Kidney epithelial cell (primary cell): ENCODE results near the gene SETD1B. TPM values are rescaled to one million over a fixed set of nuclear protein-coding genes. Genes with fewer than 3 reads are reported as not detected.
"Not testable (repeated sequence)": the region's sequence is repeated elsewhere in the genome, so short reads cannot be mapped to it uniquely, and the experiment has no call there.

Experiments
- DNase-seq: peaks from one replicate; pipeline ENCODE4 v3.0.0-alpha.2; 2010; ENCODE audit warnings: low read depth
- H3K27me3 ChIP-seq: 2 replicates; pipeline ENCODE4 v1.6.0; 2011; ENCODE audit warnings: low read length; ENCODE audit not compliant: control insufficient read depth, insufficient read depth
- H3K36me3 ChIP-seq: 2 replicates; pipeline ENCODE4 v1.5.1; 2011; ENCODE audit warnings: low read length; ENCODE audit not compliant: control insufficient read depth, insufficient read depth
- H3K4me3 ChIP-seq: 2 replicates; pipeline ENCODE4 v1.5.1; 2011; ENCODE audit warnings: low read depth, mild to moderate bottlenecking, control low read depth, low read length
- CTCF ChIP-seq: IDR thresholded peaks from 2 replicates; pipeline ENCODE4 v1.5.1; 2011; ENCODE audit warnings: mild to moderate bottlenecking, moderate library complexity, low read length, control low read depth, inconsistent platforms; ENCODE audit not compliant: insufficient read depth, poor library complexity, severe bottlenecking
- total RNA-seq: library from RNA; depleted of rRNA; stranded (reverse); fragments of >200 nt; gene quantifications from 2 replicates; pipeline ENCODE4 v1.2.3, GENCODE V29; 2015

SETD1B gene
- 8.1 and 9.6 TPM in 2 replicates for total RNA-seq

GRCh38 chr12:121803861-121804416 lies at the start of gene SETD1B:
Gene SETD1B (plus strand): TSS chr12:121804009. CDS start chr12:121804738, 729 bp downstream.
- Histone ChIP-seq H3K36me3 (no peaks in the 10 kb centered on the region), H3K4me3 (peak within 1 kb of the TSS; percentile 68), H3K27me3 (no peaks in the 10 kb centered on the region)
- DNase-seq = no peak
- TF ChIP-seq CTCF = no peak

DNA sequence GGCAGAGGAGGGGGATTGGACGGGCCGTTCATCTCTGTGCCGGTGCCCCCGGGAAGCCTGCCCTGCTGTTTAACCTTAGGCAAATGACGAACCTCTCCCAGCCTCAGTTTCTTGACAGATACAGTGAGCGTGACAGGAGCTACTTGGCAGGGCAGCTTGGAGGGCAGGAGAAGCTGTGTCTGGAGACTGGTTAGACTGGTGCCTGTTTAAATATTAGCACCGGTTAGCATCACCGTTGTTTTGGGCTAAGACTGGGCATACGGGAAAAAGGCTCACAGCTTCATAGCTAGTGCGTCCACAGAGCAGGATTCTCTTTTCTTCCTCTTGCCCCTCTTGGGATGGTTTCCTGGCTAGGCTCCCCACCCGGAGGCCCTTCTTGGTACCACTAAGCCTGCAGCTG lies 49.0 kb upstream of the SETD1B start:
- Histone ChIP-seq H3K4me3 (no peak overlapping the region), H3K36me3 (peaks cover 1% of the 10 kb centered on the region), H3K27me3 (no peaks in the 10 kb centered on the region)
- no peak for DNase-seq
- no peak for TF ChIP-seq CTCF

DNA sequence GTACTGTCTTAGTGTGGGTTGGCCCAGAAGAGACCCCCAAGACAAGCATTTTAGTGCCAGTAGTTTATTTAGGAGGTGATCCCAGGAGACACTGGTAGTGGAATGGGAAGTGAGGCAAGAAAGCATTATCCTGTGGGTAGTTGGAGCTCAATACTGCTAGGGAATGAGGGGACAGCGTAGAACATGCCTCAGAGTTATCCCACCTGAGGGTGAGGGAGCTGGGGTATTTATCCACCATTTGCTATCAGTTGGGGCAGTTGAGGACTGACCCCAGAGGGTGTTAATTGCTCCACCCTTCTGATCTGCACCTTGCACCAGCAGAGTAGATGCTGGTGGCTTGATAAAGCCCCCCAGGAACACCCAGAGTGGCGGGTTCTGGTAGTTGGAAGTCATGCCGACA lies 48.2 kb upstream of the SETD1B start:
- TF ChIP-seq CTCF = no peak
- Histone ChIP-seq H3K4me3 (no peak overlapping the region), H3K36me3 (no peaks in the 10 kb centered on the region), H3K27me3 (no peaks in the 10 kb centered on the region)
- no peak for DNase-seq

DNA sequence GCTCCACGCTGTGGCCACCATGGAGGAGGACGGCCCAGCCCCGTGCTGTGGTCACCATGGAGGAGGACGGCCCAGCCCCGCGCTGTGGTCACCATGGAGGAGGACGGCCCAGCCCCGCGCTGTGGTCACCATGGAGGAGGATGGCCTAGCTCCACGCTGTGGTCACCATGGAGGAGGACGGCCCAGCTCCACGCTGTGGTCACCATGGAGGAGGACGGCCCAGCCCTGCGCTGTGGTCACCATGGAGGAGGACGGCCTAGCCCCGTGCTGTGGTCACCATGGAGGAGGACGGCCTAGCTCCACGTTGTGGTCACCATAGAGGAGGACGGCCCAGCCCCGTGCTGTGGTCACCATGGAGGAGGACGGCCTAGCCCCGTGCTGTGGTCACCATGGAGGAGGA lies 45.3 kb upstream of the SETD1B start:
- not testable (repeated sequence) for H3K27me3 ChIP-seq, DNase-seq, H3K36me3 ChIP-seq, H3K4me3 ChIP-seq

- no peak overlapping the region for H3K4me3 ChIP-seq
- no peaks in the 10 kb centered on the region for H3K36me3 ChIP-seq
- no peak for DNase-seq
- H3K27me3 ChIP-seq = no peaks in the 10 kb centered on the region
- TF ChIP-seq CTCF = no peak
Observed at GRCh38 chr12:121762269-121762668, 41.5 kb upstream of the SETD1B start.

DNA sequence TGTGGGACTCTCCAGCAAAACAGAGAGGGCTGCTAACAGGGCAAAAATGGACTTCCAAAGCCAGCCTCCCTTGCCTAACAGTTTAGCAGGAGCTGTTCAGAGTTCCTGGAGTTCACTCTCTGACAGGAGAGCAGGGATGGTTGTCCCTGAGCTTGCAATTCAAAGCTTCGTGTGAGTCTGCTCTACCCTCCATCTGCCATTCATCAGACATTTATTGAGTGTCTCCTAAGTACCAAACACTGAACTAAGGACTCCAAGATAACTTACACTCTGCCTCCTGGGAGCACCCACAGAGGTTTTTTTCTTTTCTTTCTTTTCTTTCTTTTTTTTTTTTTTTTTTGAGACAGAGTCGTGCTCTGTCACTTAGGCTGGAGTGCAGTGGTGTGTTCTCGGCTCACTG lies 39.0 kb upstream of the SETD1B start:
- Histone ChIP-seq H3K36me3 (no peaks in the 10 kb centered on the region), H3K27me3 (no peaks in the 10 kb centered on the region), H3K4me3 (no peak overlapping the region)
- DNase-seq = no peak
- TF ChIP-seq CTCF = no peak

GRCh38 chr12:121765573-121765972 lies 38.2 kb upstream of the SETD1B start:
- no peaks in the 10 kb centered on the region for H3K36me3 ChIP-seq
- H3K4me3 ChIP-seq = no peak overlapping the region
- TF ChIP-seq CTCF = no peak
- H3K27me3 ChIP-seq = no peaks in the 10 kb centered on the region
- DNase-seq = no peak
